Measurements from ENCODE around the gene NR2E3.

GRCh38 chr15:71807125-71807629 is 3.2 kb upstream of the NR2E3 start:
- TF ChIP-seq, protein P1, sequence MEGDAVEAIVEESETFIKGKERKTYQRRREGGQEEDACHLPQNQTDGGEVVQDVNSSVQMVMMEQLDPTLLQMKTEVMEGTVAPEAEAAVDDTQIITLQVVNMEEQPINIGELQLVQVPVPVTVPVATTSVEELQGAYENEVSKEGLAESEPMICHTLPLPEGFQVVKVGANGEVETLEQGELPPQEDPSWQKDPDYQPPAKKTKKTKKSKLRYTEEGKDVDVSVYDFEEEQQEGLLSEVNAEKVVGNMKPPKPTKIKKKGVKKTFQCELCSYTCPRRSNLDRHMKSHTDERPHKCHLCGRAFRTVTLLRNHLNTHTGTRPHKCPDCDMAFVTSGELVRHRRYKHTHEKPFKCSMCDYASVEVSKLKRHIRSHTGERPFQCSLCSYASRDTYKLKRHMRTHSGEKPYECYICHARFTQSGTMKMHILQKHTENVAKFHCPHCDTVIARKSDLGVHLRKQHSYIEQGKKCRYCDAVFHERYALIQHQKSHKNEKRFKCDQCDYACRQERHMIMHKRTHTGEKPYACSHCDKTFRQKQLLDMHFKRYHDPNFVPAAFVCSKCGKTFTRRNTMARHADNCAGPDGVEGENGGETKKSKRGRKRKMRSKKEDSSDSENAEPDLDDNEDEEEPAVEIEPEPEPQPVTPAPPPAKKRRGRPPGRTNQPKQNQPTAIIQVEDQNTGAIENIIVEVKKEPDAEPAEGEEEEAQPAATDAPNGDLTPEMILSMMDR (IDR thresholded peaks at IDR 0.05), result no peak
- TF ChIP-seq POLR2A (IDR thresholded peaks at IDR 0.05), result no peak
